A673 (cell line): Measurements from ENCODE around the gene REXO1. TPM values are rescaled to one million over a fixed set of nuclear protein-coding genes. Genes with fewer than 3 reads are reported as not detected.
A peak's percentile ranks its signal among the peaks of the same experiment; 100 is the strongest.

Source experiments
- BruUV-seq: library from RNA; stranded (reverse); fragments of 400-500 nt; replicated peaks from 2 replicates; lab custom pipeline; 2021; lab: Mats Ljungman, UMichigan
- CTCF ChIA-PET: fragments of 300-600 bp; sonication (Branson Sonifier 250); formaldehyde crosslinking; loops from one replicate; lab custom pipeline; 2022; ENCODE audit warnings: antibody characterized with exemption; lab: Charles Lee
- POLR2A ChIA-PET: fragments of 300-600 bp; sonication (Branson Sonifier 250); formaldehyde crosslinking; loops from one replicate; lab custom pipeline; 2022; ENCODE audit warnings: antibody characterized with exemption; ENCODE audit not compliant: low non-redundant PET; lab: Charles Lee
- DNase-seq: peaks from one replicate; pipeline ENCODE4 v3.0.0-alpha.2; 2015; ENCODE audit warnings: low spot score
- H3K27ac ChIP-seq: fragments of 200-600 bp; sonication (generic); 2 replicates; pipeline ENCODE4 v1.5.1; 2016; ENCODE audit warnings: mixed run types, low read depth, mild to moderate bottlenecking, mixed read lengths, antibody characterized with exemption, low read length; ENCODE audit not compliant: poor library complexity, severe bottlenecking
- H3K27me3 ChIP-seq: fragments of 200-600 bp; sonication (generic); replicated peaks from 2 replicates; pipeline ENCODE4 v1.6.1; 2017; ENCODE audit warnings: mixed run types, low read depth, mild to moderate bottlenecking, mixed read lengths, antibody characterized with exemption, low read length; ENCODE audit not compliant: insufficient read depth, poor library complexity
- H3K36me3 ChIP-seq: fragments of 200-600 bp; sonication (generic); 2 replicates; pipeline ENCODE4 v1.6.1; 2016; ENCODE audit warnings: mixed run types, mild to moderate bottlenecking, mixed read lengths, antibody characterized with exemption, low read length; ENCODE audit not compliant: insufficient read depth, poor library complexity, severe bottlenecking
- H3K4me1 ChIP-seq: fragments of 200-600 bp; sonication (generic); 2 replicates; pipeline ENCODE4 v1.6.1; 2017; ENCODE audit warnings: mixed run types, mild to moderate bottlenecking, mixed read lengths, antibody characterized with exemption, low read length; ENCODE audit not compliant: insufficient read depth, poor library complexity, severe bottlenecking
- H3K4me3 ChIP-seq: fragments of 200-600 bp; sonication (generic); 2 replicates; pipeline ENCODE4 v1.5.1; 2016; ENCODE audit warnings: low read depth, mixed run types, mild to moderate bottlenecking, mixed read lengths, low read length; ENCODE audit not compliant: poor library complexity, severe bottlenecking
- H3K9me3 ChIP-seq: fragments of 200-600 bp; sonication (generic); 2 replicates; pipeline ENCODE4 v1.6.1; 2016; ENCODE audit warnings: mixed run types, low read depth, mild to moderate bottlenecking, mixed read lengths, antibody characterized with exemption, low read length; ENCODE audit not compliant: poor library complexity, severe bottlenecking
- EZH2 ChIP-seq: fragments of 200-600 bp; sonication (generic); IDR thresholded peaks from 2 replicates; pipeline ENCODE4 v1.6.1; 2017; ENCODE audit warnings: borderline replicate concordance, low read depth, mild to moderate bottlenecking, mixed read lengths, antibody characterized with exemption, low read length; ENCODE audit not compliant: poor library complexity, severe bottlenecking
- intact Hi-C: fragments of 100-400 bp; cut with micrococcal nuclease; formaldehyde crosslinking; loops from one replicate; pipeline ENCODE4 v1.10.0; 2022; ENCODE audit not compliant: unreplicated experiment
- total RNA-seq: library from RNA; stranded (reverse); gene quantifications from 2 replicates; pipeline ENCODE4 v1.2.3, GENCODE V29; 2021
- TF ChIP-seq, protein P1 (sequence below): fragments of 300-800, 200-600 bp; sonication (generic); conservative IDR thresholded peaks from 2 replicates; pipeline ENCODE4 v1.5.1; 2017; ENCODE audit warnings: low read depth, mild to moderate bottlenecking, antibody characterized with exemption, low read length, moderate library complexity, mixed read lengths

The REXO1 gene
- total RNA-seq, 1 experiment from 2014 or later, result 53.0 TPM

GRCh38 chr19:1815605-1816529 is 32.4 kb downstream of the REXO1 start:
- H3K4me3 ChIP-seq, result no peak overlapping the region
- peaks cover 48% of the 10 kb centered on the region for H3K36me3 ChIP-seq
- intact Hi-C loops, result loop anchor here (10.0 kb wide), 1 partner anchor 271 kb away; no protein-coding TSS in a partner anchor
- CTCF ChIA-PET, result interaction anchor here (0.8 kb wide), 1 partner anchor 143 kb away, joined by 3 read pairs; no protein-coding TSS in a partner anchor
- DNase-seq, result no peak
- H3K27ac ChIP-seq, result no peak overlapping the region
- BruUV-seq, result no TSS peak
- H3K27me3 ChIP-seq, result no peaks in the 10 kb centered on the region
- TF ChIP-seq, protein P1, sequence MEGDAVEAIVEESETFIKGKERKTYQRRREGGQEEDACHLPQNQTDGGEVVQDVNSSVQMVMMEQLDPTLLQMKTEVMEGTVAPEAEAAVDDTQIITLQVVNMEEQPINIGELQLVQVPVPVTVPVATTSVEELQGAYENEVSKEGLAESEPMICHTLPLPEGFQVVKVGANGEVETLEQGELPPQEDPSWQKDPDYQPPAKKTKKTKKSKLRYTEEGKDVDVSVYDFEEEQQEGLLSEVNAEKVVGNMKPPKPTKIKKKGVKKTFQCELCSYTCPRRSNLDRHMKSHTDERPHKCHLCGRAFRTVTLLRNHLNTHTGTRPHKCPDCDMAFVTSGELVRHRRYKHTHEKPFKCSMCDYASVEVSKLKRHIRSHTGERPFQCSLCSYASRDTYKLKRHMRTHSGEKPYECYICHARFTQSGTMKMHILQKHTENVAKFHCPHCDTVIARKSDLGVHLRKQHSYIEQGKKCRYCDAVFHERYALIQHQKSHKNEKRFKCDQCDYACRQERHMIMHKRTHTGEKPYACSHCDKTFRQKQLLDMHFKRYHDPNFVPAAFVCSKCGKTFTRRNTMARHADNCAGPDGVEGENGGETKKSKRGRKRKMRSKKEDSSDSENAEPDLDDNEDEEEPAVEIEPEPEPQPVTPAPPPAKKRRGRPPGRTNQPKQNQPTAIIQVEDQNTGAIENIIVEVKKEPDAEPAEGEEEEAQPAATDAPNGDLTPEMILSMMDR, result no peak
- no peak for TF ChIP-seq EZH2
- H3K9me3 ChIP-seq, result no peaks in the 10 kb centered on the region
- POLR2A ChIA-PET, result no interaction called here
- H3K4me1 ChIP-seq, result peaks cover 4% of the 10 kb centered on the region

GRCh38 chr19:1814833-1815604 is 33.3 kb downstream of the REXO1 start:
- no peak overlapping the region for H3K4me3 ChIP-seq
- peaks cover 41% of the 10 kb centered on the region for H3K36me3 ChIP-seq
- BruUV-seq, result TSS peak; percentile 44
- H3K4me1 ChIP-seq, result peaks cover 4% of the 10 kb centered on the region
- ChIA-PET POLR2A (no interaction called here), CTCF (interaction anchor here (0.7 to 0.8 kb wide), 2 partner anchors 11 to 143 kb away, joined by 3 read pairs; no protein-coding TSS in a partner anchor)
- no peak overlapping the region for H3K27ac ChIP-seq
- TF ChIP-seq EZH2, result no peak
- H3K9me3 ChIP-seq, result no peaks in the 10 kb centered on the region
- H3K27me3 ChIP-seq, result no peaks in the 10 kb centered on the region
- intact Hi-C loops, result loop anchor here (10.0 kb wide), 1 partner anchor 270 kb away; no protein-coding TSS in a partner anchor
- DNase-seq, result no peak

GRCh38 chr19:1814391-1814790 is 33.9 kb downstream of the REXO1 start:
- H3K4me3 ChIP-seq, result no peak overlapping the region
- H3K27ac ChIP-seq, result no peak overlapping the region
- no peaks in the 10 kb centered on the region for H3K27me3 ChIP-seq
- no TSS peak for BruUV-seq
- CTCF ChIA-PET, result interaction anchor here (1.3 kb wide), 1 partner anchor 12 kb away, joined by 3 read pairs; no protein-coding TSS in a partner anchor
- TF ChIP-seq EZH2, result no peak
- TF ChIP-seq, protein P1, result no peak
- H3K9me3 ChIP-seq, result no peaks in the 10 kb centered on the region
- POLR2A ChIA-PET, result no interaction called here
- peaks cover 35% of the 10 kb centered on the region for H3K36me3 ChIP-seq
- peaks cover 4% of the 10 kb centered on the region for H3K4me1 ChIP-seq
- intact Hi-C loops, result loop anchor here (10.0 kb wide), 1 partner anchor 270 kb away; no protein-coding TSS in a partner anchor
- no peak for DNase-seq
